Fibroblast of skin of left quadriceps (primary cell): ENCODE data around the gene PDIA2.

ENCODE experiments used
- DNase-seq, 2 experiments: peaks; one replicate each; pipeline ENCODE4 v3.0.0-alpha.2; 2013; ENCODE audit warnings: low read depth in 2 of 2

PDIA2 gene

DNA sequence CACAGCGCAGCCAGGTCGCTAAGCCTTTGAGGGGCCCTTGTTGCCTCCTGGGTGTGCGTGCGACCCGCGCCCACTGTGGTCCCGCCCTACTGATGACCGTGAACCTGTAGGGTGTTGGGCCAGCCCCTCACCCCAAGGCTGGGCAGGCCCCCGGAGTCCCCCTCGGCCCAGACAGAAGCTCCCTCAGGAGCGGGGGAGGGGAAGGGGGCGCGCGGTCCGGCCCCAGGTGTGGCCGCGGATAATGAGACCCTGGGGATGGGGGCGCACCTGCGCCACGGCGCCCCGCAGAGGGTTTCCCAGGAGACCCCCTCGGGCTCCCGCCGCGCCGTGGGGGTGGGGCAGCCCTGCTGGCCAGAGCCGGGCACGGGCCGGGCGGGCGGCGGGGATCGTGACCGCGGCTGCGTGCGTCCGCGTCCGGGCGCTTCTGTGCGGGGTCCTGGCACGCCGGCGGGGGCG, 2.9 kb upstream of the PDIA2 start:
- DNase-seq: no peak

DNA sequence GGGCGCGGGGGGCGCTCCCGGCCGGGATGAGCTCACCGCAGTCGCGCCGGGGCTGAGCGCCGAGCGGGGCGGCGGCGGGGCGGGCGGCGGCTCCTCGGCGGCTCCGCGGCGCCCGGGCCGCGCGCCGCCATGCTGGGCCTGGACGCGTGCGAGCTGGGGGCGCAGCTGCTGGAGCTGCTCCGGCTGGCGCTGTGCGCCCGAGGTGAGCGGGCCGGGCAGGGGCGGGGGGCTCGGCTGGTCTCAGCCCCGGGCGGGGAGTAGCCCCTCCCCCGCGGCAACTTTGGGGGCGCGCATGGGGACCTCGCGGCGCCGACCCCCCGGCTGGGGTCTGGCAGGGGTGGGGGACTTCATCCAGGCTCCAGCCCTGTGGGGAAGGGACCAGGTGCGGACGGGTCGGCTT, 2.4 kb upstream of the PDIA2 start, which contains the start of gene ARHGDIG:
TSS of gene ARHGDIG (plus strand) at position 40 of the 400 bp plus-strand sequence. CDS start at position 130, 90 bp downstream.
- DNase-seq: no peak

DNA sequence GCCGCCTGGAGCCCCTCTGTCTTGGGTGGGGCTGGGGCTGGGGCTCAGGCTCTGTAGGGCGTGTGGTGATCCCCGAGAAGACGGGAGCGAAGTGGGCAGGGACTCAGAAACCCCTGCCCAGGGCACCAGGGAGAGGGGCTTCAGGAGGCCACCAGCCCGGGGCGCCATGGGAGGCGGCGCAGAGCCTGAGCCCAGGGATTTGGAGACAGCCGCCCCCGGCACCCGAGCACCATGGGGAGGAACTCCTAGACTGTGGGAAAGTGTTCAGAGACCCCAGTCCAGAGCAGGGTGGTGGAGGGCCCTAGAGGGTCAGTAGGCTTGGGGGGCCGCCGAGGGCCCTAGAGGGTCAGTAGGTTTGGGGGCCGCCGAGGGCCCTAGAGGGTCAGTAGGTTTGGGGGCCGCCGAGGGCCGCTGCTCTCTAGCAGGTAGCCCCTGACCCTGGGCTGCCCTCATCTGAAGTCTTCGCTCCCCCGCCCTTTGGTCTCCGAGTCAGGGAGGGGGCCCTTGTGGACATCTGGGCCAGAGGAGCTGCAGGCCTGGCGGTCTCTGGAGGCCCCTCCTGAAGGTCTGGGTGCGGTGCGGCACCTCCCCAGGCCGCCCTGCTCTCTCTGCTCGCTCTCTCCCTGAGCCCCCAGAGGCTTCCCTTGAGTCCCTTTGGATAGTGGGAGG, 1.8 kb upstream of the PDIA2 start:
- no peak for DNase-seq

DNA sequence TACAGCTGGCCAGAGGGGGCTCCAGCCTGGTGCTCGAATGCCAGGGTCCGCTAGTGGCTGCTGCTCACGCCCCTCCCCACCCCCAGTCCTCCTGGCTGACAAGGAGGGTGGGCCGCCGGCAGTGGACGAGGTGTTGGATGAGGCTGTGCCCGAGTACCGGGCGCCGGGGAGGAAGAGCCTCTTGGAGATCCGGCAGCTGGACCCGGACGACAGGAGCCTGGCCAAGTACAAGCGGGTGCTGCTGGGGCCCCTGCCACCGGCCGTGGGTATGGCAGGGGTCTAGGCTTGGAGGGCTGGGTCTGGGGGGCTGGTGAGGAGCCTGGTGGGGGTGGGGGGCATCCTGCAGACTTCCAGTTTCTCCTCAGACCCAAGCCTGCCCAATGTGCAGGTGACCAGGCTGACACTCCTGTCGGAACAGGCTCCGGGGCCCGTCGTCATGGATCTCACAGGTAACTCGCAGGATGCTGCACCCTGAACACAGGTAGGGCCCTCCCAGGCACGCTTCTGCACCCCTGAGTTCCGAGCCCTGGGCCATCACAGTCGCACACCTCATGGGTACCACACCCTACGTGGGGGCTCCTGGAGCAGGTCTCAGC, 1.2 kb upstream of the PDIA2 start:
- no peak for DNase-seq

DNA sequence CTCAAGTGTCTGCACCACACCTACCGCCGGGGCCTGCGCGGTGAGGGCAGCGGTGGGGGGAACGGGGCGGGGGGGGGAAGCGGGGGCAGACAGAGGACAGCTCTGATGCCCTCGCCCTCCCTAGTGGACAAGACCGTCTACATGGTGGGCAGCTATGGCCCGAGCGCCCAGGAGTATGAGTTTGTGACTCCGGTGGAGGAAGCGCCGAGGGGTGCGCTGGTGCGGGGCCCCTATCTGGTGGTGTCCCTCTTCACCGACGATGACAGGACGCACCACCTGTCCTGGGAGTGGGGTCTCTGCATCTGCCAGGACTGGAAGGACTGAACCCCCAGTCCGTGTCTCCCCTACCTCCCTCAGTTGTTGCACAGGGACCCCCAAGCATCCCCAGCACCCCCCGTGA, 473 bp upstream of the PDIA2 start:
- DNase-seq: no peak

DNA sequence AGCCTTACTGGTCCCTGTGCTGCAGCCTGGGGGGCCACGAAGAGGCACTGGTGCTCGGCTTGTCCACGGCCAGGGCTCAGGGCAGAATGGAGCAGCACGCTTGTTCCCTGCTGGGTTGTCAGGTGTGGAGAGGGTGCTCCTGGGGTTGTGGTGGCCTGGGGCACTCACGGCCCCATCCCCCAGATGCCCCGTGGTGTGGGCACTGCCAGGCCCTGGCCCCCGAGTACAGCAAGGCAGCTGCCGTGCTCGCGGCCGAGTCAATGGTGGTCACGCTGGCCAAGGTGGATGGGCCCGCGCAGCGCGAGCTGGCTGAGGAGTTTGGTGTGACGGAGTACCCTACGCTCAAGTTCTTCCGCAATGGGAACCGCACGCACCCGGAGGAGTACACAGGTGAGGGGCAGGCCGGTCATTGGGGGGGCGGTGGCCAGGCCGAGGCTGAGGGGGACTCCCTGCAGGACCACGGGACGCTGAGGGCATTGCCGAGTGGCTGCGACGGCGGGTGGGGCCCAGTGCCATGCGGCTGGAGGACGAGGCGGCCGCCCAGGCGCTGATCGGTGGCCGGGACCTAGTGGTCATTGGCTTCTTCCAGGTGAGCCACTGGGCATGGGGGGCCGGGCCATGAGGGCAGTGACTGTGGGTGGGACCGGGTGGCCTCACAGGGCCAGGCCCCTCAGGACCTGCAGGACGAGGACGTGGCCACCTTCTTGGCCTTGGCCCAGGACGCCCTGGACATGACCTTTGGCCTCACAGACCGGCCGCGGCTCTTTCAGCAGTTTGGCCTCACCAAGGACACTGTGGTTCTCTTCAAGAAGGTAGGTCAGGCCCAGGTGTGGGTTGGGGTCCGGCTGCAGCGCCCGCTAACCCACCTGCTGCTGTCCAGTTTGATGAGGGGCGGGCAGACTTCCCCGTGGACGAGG, 1.5 kb downstream of the PDIA2 start:
- no peak for DNase-seq

DNA sequence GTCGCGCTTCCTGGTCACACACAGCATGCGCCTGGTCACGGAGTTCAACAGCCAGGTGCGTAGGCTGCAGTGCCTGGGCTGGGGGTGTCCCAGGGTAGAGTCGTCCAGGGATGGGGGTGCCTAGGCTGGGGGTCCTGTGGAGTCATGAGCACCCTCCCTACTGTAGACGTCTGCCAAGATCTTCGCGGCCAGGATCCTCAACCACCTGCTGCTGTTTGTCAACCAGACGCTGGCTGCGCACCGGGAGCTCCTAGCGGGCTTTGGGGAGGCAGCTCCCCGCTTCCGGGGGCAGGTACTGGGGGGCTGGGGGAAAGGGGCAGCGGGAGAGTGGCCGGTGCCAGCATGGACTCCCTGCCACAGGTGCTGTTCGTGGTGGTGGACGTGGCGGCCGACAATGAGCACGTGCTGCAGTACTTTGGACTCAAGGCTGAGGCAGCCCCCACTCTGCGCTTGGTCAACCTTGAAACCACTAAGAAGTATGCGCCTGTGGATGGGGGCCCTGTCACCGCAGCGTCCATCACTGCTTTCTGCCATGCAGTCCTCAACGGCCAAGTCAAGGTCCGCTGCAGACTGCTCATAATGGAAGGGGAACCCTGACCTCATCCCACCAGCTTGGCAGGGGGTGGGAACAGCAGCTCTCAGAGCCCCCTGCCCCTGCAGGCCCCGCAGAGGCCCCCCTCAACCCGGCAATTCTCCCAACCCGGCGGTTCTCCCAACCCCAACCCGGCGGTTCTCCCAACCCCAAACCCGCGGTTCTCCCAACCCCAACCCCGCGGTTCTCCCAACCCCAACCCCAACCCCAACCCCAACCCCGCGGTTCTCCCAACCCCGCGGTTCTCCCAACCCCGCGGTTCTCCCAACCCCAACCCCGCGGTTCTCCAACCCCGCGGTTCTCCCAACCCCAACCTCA, 2.4 kb downstream of the PDIA2 start:
- DNase-seq: no peak

DNA sequence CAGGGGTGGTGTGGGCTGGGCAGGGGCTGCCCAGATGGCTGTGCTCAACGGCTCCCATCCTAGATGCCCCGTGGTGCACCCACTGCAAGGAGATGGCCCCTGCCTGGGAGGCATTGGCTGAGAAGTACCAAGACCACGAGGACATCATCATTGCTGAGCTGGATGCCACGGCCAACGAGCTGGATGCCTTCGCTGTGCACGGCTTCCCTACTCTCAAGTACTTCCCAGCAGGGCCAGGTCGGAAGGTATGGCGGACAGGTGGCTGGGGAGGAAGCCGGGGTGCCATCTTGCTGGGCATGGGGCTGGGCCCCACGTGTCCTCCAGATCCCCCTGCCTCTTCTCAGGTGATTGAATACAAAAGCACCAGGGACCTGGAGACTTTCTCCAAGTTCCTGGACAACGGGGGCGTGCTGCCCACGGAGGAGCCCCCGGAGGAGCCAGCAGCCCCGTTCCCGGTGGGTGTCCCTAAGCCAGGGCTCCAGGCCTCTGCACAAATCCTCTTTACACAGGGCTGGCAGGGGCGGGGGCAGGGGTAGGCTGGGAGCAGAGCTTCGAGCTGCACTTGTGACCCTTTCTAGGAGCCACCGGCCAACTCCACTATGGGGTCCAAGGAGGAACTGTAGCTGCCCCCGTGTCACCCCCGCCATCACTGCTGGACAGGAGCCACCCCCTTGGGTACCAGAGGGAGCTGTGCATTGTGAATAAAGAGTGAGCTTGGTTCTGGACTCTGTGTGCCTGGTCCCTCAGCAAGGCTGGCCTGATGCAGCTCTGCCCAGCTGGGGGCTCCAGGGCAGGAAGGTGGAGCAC, 3.7 kb downstream of the PDIA2 start:
- DNase-seq: no peak

DNA sequence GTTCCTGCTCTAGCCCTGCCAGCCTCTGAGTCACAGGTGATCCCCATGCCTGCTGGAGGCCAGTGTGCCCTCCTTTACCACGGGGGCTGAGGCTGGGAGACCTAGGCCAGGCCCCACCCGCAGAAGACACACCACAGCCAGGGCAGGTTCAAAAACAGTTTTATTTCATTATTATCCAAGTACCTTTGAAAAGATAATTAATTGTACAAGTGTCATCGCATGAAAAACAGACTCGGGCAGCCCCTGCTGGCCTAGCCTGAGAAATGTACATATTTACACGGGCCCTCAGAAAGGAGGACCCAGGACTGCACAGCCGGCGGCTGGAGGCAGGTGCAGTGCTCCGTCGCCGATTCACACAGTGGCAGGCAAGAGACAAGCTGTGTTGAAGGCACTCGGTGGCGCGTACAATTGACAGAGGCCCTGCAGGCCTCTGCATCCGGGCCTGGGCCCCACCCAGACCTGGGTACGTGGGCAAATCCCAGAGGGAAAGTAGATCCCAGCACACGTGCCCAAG, 4.4 kb downstream of the PDIA2 start:
- DNase-seq: no peak

DNA sequence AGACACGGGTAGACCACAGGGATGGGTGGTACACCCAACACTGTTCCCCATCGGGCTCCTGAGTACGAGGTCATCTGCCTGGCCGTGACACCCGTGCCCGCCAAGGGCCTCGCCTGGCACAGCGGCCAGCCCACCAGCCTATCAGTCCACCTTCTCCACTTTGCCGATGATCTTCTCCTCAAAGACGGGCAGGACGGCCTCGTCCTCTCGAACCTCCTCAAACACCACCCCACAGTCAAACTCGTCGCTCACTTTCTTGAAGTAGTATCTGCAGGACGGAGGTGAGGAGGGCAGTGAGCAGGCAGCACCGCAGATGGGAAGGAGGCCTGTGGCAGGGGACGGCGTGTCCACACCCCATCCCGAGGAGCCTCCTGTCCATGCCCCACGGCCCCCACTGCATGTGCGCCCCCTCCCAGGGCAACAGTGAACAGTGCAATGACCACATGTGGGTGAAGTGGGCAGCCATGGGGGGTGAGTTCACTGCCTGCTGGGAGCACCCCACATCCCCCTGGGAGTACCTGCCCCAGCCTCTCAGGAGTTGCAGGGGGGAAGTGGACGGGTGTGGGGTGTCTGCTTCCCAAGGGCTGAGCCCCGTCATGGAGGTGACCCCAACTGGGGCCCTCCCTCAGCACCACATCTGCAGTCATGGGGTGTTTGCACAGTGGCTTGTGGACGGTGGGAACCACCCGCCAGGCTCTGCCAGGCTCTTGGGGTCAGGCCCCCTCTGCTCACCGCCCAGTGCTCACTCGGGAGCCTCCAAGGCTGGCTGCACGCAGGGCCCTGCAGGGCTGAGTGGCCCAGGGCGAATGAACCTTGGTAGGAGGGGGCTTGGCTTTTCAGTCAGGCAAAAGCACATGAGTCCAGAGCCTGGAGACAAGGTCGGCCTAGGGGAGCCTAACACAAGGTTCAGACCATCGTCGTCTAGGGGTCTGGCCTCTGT, 5.3 kb downstream of the PDIA2 start:
- no peak for DNase-seq

DNA sequence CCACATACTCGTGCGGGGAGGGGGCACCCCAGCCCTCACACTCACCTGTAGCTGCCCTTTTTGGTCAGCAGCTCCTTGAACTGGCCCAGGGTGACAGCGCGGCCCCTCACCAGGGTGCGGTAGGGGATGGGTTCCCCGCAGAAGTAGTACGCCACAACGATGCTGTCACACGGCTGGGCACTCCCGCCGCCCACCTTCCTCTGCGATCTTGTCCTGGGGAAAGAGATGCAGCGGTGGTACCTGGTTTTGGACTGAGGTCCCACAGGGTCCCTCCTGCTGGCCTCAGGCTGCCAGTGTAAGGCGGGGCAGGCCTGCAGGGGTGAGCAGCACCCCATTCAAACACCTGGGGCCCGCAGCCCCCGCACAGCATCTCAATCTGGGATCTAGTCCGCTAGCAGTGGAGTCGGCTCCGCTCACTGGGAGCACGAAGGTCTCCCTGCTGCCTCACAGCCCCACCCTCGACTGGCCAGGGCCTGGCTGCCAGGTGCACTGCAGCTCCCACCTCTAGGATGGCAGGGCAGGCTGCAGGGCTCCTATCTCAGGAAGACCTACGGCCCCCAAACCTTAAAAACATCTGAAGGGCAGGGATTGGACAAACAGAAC, 6.5 kb downstream of the PDIA2 start:
- DNase-seq: no peak

DNA sequence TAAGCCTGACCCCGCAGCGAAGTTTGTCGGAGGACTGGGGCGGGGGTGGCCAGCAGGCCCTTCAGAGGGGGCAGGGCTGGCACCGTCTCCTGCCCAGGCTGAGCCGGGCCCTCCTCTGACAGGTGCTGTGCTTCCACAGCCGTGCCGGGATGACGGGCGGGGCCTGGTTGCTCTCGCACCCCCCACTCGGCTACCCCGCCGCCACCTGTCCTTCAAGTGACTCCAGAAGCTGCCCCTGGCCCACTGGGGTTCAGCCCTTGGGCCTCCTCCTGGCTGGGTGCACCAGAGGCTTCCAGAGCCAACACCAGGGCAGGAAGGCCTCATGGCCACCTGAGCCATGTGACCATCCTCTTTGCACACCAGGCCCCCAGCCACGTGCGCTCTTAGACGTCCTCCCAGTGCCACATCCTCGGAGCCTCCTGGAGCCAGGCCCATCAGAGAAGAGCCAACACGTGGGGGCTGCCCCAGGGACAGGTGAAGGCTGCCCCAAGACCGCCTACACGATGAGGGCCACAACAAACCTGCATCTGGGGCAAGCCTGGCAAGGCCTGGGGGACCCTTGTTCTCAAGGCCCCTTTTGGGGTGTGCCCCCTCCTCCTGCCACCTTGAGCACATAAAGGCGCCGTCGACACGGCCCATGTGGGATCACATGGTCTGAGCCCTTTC, 7.2 kb downstream of the PDIA2 start:
- no peak for DNase-seq

DNA sequence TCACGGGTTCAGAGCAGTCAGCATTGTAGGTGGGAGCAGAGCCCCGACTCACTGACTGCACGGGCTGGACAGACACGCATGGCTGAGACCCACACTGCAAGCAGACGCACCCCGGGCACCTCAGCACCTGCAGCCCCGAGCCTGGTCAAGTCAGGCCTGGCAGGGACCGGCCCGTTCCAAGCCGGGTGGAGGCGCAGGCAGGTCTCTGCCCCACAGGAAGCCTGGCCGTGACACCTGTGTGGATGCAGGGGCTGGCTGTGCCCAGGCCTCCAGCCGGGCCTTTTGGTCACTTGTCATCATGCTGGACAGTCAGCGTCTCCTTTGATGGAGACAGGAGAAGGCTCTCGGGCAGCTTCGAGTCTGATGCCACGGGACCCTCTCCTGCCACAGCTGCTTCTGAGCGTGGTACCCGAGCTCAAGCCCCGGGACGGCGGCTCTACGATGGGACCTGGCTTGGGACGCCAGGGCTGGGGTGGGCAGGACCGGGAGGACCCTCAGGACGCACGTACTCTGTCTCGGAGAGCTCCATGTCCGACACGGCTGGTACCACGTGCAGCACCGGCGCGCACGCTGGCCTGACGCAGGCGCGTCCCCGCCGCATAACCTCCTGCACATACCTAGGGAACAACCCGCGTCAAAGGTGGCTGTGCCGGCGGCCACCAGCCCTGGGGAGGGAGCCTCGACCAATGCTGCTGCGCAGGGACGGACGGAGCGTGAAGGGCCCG, 7.9 kb downstream of the PDIA2 start:
- DNase-seq: no peak

DNA sequence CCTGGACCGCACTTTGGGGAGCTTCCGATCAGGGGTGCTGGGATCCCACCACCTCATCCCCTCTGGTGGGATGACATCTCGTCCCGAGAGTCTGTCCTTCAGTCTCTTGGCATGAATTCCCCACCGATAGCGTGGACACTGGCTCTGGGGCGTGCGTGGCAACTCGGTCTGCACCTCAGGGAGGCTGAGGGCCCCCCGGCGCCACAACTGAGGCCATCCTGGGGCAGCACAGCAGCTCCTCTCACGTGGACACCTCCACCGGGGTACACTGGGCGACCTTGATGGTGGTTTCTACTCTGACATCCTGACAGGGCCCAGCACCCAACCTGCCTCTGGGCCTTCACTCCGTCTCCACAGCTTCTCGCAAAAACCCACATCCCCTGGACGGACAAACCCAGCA, 8.6 kb downstream of the PDIA2 start:
- no peak for DNase-seq

DNA sequence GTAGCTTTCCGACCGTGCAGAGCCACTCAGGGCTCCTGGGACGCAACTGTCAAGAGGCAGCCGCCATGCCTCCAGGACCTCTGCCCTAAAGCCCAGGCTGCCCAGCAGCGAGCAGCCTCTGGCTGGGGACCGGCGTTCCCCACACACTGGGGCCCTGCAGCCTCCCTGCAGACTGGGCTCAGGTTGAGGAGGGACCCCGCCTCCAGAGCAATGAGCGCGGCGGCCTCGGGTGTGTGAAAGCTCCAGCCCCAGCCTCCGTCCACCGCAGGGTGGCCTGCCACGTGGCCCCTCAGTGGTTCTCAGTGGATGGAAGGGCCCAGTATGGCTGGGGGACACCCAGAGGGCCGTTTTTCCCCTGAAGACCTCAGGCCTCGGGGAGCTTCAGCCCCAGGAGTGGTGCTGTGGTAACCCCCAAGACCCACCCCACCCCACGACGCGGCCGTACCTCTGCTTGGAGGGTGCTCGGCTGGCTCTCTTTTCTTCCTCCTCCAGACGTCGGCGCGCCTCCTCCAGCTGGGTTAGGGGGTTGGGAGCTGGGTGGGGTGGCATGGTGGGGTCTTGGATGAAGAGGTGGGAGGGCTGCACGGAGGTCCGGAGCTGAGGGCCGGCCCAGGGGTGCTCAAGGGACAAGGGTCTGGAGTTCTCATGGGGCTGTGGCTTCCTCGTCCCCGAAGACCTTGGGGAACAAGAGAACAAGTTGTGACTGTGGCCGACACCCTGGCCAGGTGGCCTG, 10.2 kb downstream of the PDIA2 start:
- no peak for DNase-seq

DNA sequence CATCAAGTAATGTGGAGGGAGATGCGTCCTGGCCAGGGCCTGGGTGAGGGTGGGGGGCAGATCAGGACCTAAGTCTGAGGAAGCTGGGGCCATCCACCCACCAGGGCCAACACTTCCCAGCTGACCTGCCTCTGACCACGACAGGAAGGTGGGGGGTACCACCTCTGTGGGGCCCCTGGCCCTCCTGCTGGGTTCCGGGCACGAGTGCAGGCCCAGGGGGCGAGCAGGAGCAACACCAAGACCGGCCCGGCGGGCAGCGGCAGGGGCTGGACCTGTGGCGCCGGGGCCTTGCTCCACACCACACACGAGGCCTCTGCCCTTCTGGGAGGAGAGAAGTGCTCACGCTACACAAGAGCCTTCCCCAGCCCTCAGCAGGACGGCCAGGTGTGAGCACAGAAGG, 13.3 kb downstream of the PDIA2 start:
- DNase-seq: no peak
